Stomach (tissue), 9 donors: ENCODE results near the gene NUMA1. TPM values are rescaled to one million over a fixed set of nuclear protein-coding genes. Genes with fewer than 3 reads are reported as not detected.

ENCODE experiments used
- DNase-seq, 2 donors: peaks; one replicate each; pipeline versions ENCODE4 v3.0.0 to v3.0.0-alpha.2; 2013 to 2019
- H3K27ac ChIP-seq, 5 donors: fragments of 200-600 bp in 4 of 5; sonication (generic) in 4 of 5; one replicate each; pipeline ENCODE4 v1.5.1; 2013 to 2019; ENCODE audit warnings: mild to moderate bottlenecking in 1 of 5, moderate library complexity in 1 of 5
- H3K27me3 ChIP-seq, 3 donors: fragments of 200-600 bp; sonication (generic); one replicate each; pipeline ENCODE4 v1.5.1; 2017 to 2019; ENCODE audit warnings: mixed run types in 1 of 3
- H3K36me3 ChIP-seq, 4 donors: fragments of 200-600 bp; sonication (generic); 1 replicate in 3 of 4; 2 replicates in 1 of 4; pipeline ENCODE4 v1.5.1; 2016 to 2019
- H3K4me1 ChIP-seq, 4 donors: fragments of 200-600 bp; sonication (generic); one replicate each; pipeline ENCODE4 v1.5.1; 2016 to 2019
- H3K4me3 ChIP-seq, 4 donors: fragments of 200-600 bp; sonication (generic) in 3 of 4; one replicate each; pipeline ENCODE4 v1.5.1; 2016 to 2019; ENCODE audit warnings: mild to moderate bottlenecking in 1 of 4
- H3K9me3 ChIP-seq, 4 donors: fragments of 200-600 bp; sonication (generic); one replicate each; pipeline ENCODE4 v1.5.1; 2016 to 2019
- EP300 ChIP-seq: sonication (generic); formaldehyde crosslinking; IDR thresholded peaks from one replicate; pipeline ENCODE4 v1.6.1; 2017; ENCODE audit warnings: antibody characterized with exemption
- POLR2A ChIP-seq, 4 donors: fragments of 450-650 bp; IDR thresholded peaks; one replicate each; pipeline ENCODE4 v1.6.1; 2016; ENCODE audit warnings: antibody characterized with exemption in 4 of 4, control low read depth in 2 of 4, mild to moderate bottlenecking in 1 of 4, moderate library complexity in 1 of 4
- POLR2AphosphoS5 ChIP-seq, 3 donors: sonication (generic); formaldehyde crosslinking; IDR thresholded peaks; one replicate each; pipeline ENCODE4 v1.6.1; 2016; ENCODE audit warnings: antibody characterized with exemption in 3 of 3
- WGBS, 5 donors: extraction: QIAGEN DNeasy Blood & Tissue Kit in 3 of 5; methylation state at CpG; one replicate each; pipeline versions ENCODE4 v1.1.5 to v1.1.7; 2013 to 2018; 5-methylcytosine and 5-hydroxymethylcytosine counted together
- intact Hi-C: fragments of 100-400 bp; cut with DNase I; formaldehyde crosslinking; loops from one replicate; pipeline ENCODE4 v1.15.1; 2023; ENCODE audit warnings: low total_unique reads
- polyA plus RNA-seq, 3 donors: library from polyadenylated mRNA; stranded (reverse); fragments of 200-250 nt; gene quantifications; one replicate each; pipeline ENCODE4 v1.2.3, GENCODE V29; 2013
- total RNA-seq, 5 donors: library from RNA; depleted of rRNA; stranded (reverse); fragments of >200 nt; gene quantifications; one replicate each; pipeline versions ENCODE4 v1.1.0 to v1.2.3, GENCODE V29; 2014 to 2016
- TF ChIP-seq, protein P1 (sequence below), 7 experiments: fragments of 450-650 bp in 4 of 7; fragments of 200-600 bp in 3 of 7; sonication (generic) in 3 of 7; IDR thresholded peaks; one replicate each; pipeline ENCODE4 v1.5.1; 2016 to 2019; ENCODE audit warnings: antibody characterized with exemption in 7 of 7, control low read depth in 2 of 7, mild to moderate bottlenecking in 1 of 7
- donor health status: healthy with polysubstance abuse.
- donor health status: Bipolar disorder and iron deficiency.
- donor health status: healthy.

NUMA1 gene
- total and polyA plus RNA-seq, 8 donors, result 84.2 to 619 (median 182) TPM

DNA sequence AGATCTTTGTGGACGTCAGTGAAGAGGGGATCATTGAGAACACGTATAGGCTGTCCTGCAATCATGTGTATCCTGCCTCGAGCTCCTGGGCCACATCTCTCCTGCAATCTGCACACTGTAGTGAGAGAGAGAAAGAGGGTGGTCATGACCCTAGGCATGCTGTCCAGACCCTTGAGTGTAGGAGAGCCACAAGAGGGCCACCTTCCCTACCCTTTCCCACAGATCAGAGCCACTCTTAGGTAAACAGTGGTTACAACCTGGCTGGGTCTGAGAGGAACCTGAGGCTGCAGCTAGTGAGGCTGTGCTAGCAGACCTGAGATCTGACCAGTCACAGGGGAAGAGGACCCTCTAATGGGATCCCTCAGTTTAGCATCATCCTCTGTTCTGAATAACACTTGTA lies 85.6 kb downstream of the NUMA1 start:
- Histone ChIP-seq H3K36me3 (peaks cover 4 to 38% (median 32%) of the 10 kb centered on the region in 4 donors), H3K4me3 (no peak overlapping the region), H3K27ac (no peak overlapping the region), H3K27me3 (no peaks in the 10 kb centered on the region), H3K4me1 (peaks cover 9 to 16% (median 13%) of the 10 kb centered on the region in 4 donors), H3K9me3 (no peaks in the 10 kb centered on the region)
- no peak for DNase-seq
- intact Hi-C loops, result no loop called here
- TF ChIP-seq, protein P1, sequence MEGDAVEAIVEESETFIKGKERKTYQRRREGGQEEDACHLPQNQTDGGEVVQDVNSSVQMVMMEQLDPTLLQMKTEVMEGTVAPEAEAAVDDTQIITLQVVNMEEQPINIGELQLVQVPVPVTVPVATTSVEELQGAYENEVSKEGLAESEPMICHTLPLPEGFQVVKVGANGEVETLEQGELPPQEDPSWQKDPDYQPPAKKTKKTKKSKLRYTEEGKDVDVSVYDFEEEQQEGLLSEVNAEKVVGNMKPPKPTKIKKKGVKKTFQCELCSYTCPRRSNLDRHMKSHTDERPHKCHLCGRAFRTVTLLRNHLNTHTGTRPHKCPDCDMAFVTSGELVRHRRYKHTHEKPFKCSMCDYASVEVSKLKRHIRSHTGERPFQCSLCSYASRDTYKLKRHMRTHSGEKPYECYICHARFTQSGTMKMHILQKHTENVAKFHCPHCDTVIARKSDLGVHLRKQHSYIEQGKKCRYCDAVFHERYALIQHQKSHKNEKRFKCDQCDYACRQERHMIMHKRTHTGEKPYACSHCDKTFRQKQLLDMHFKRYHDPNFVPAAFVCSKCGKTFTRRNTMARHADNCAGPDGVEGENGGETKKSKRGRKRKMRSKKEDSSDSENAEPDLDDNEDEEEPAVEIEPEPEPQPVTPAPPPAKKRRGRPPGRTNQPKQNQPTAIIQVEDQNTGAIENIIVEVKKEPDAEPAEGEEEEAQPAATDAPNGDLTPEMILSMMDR (IDR thresholded peaks at IDR 0.05), result no peak
- TF ChIP-seq POLR2A (IDR thresholded peaks at IDR 0.05) (no peak), POLR2AphosphoS5 (IDR thresholded peaks at IDR 0.05) (no peak), EP300 (no peak)
- WGBS, 5 donors, result 84 to 92% (median 87%) methylated on average over 3 of the region's 3 CpGs

DNA sequence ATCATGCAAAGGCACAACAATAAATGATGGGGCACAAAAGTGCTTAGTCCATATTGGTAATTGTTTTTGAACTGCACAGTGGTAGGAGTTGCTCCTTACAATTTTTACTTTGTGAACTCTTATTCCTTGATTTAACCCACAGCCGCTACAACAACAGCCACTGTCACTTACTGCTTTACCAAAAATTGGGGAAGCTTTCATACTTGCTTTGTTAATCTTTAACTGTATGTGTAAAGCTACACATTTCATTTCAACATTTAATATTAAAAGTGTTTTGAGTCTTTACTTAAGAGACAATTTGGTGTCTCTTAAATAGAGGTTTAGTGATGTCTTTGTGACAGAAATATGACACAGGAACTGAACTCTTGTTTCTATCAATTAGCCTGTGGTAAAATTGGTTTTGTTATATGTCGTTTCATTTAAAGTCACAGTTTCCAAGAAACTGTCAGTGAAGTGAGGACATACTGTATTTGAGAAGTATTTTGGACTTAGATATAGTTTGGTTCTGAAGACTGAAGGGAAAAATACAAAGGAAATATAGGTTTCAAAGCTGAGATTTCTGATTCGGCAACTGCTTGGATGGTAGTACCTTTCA lies 88.1 kb downstream of the NUMA1 start:
- TF ChIP-seq POLR2AphosphoS5 (IDR thresholded peaks at IDR 0.05) (no peak), POLR2A (IDR thresholded peaks at IDR 0.05) (no peak), EP300 (no peak)
- TF ChIP-seq, protein P1 (IDR thresholded peaks at IDR 0.05), result no peak
- Histone ChIP-seq H3K4me3 (no peak overlapping the region), H3K36me3 (peaks cover 4 to 43% (median 40%) of the 10 kb centered on the region in 4 donors), H3K27me3 (no peaks in the 10 kb centered on the region), H3K27ac (no peak overlapping the region), H3K4me1 (peaks cover 0 to 13% (median 4%) of the 10 kb centered on the region in 4 donors), H3K9me3 (no peaks in the 10 kb centered on the region)
- DNase-seq, result no peak
- WGBS, 5 donors, result 79 to 89% (median 87%) methylated on average over 3 of the region's 3 CpGs
- intact Hi-C loops, result no loop called here

DNA sequence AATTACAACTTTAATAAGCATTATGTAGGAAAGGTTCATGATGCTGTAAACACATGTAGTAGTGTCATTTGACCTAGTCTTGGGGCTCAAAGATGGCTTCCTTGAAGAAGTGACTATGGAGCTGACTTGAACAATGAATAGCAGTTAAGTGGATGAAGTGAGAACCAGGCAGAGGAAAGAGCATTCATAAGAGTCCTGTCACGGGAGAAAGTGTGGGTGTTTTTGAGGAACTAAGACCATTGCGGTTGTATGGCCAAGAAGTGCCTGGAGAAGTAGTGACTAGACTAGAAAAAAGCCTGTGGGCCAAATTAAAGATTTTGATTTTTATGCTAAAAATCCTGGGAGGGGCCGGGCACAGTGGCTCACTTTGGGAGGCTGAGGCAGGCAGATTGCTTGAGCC lies 88.8 kb downstream of the NUMA1 start:
- DNase-seq, result no peak
- no peak overlapping the region for H3K27ac ChIP-seq
- WGBS, 5 donors, result 84 to 92% (median 89%) methylated on average over 3 of the region's 3 CpGs

DNA sequence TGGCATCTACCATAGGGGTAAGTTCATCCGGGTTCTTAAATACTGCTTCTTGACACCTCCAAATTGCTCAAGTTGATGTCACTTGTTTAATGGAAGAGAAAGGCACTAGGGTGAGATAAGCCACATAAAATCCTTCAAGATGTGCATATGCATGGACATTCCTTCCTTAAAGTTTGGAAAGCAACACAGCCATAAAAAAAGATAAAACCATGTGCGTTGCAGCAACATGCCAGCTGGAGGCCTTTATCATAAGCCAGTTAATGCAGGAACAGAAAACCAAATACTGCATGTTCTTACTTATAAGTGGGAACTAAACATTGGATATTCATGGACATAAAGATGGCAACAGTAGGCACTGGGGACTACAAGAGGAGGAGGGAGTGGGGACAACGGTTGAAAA lies 89.6 kb downstream of the NUMA1 start:
- TF ChIP-seq POLR2A (IDR thresholded peaks at IDR 0.05) (no peak), EP300 (no peak), POLR2AphosphoS5 (IDR thresholded peaks at IDR 0.05) (no peak)
- TF ChIP-seq, protein P1 (IDR thresholded peaks at IDR 0.05), result no peak
- peaks cover 4 to 43% (median 36%) of the 10 kb centered on the region in 4 donors for H3K36me3 ChIP-seq
- no peaks in the 10 kb centered on the region for H3K27me3 ChIP-seq
- DNase-seq, result no peak
- H3K9me3 ChIP-seq, result no peaks in the 10 kb centered on the region
- intact Hi-C loops, result no loop called here
- 54 to 62% (median 58%) methylated on average over 3 of the region's 3 CpGs for WGBS, 5 donors
- no peak overlapping the region for H3K27ac ChIP-seq
- H3K4me3 ChIP-seq, result no peak overlapping the region
- H3K4me1 ChIP-seq, result peaks cover 0 to 18% (median 6%) of the 10 kb centered on the region in 4 donors

More for the DNA sequence above, 88.8 kb downstream of the NUMA1 start:
- Histone ChIP-seq H3K27me3 (no peaks in the 10 kb centered on the region), H3K4me3 (no peak overlapping the region), H3K36me3 (peaks cover 4 to 47% (median 41%) of the 10 kb centered on the region in 4 donors), H3K9me3 (no peaks in the 10 kb centered on the region), H3K4me1 (peaks cover 0 to 18% (median 6%) of the 10 kb centered on the region in 4 donors)
- intact Hi-C loops, result no loop called here
- no peak for TF ChIP-seq POLR2AphosphoS5 (IDR thresholded peaks at IDR 0.05)

DNA sequence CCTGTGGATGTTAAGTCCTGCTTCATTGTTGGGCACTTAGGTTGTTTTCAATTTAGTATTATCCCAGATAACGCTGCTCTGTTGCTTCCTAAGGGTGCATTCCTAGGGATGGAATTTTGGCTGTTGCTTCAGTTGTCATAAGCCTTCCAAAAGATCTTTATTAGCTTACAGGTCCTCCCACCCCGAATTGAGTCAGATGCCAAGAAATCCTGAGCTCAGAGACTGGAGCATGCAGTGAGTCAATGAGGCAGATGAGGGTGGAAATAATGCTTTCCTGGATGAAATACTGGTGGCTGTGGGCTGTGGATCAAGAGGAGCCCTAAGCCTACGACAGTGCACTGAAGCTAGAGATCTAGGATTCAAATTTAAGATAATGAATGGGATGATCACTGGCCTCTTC lies 92.3 kb downstream of the NUMA1 start:
- intact Hi-C loops, result no loop called here
- Histone ChIP-seq H3K27ac (peak overlapping the region in 2 of 5 donors; percentile 46 to 59), H3K9me3 (no peaks in the 10 kb centered on the region), H3K4me1 (peaks cover 0 to 18% (median 6%) of the 10 kb centered on the region in 4 donors), H3K36me3 (peaks cover 11 to 55% (median 49%) of the 10 kb centered on the region in 4 donors), H3K27me3 (no peaks in the 10 kb centered on the region), H3K4me3 (no peak overlapping the region)
- TF ChIP-seq POLR2AphosphoS5 (IDR thresholded peaks at IDR 0.05) (no peak), POLR2A (IDR thresholded peaks at IDR 0.05) (no peak), EP300 (no peak)
- TF ChIP-seq, protein P1 (IDR thresholded peaks at IDR 0.05), result no peak
- 60 to 81% (median 72%) methylated on average over 3 of the region's 3 CpGs for WGBS, 5 donors
- peak in 1 of 2 donors; percentile 67 for DNase-seq
